GM18517 (cell line): Measurements from ENCODE around the gene TGIF2.

Experiments
- ATAC-seq: cut with Tn5 transposase; IDR thresholded peaks from one replicate; pipeline ENCODE4 v1.9.1; 2021; ENCODE audit warnings: mild to moderate bottlenecking, moderate library complexity; ENCODE audit not compliant: unreplicated experiment

The TGIF2 gene

GRCh38 chr20:36574366-36575135 is 1.2 kb downstream of the TGIF2 start:
- no peak for ATAC-seq

GRCh38 chr20:36576081-36576445 is 2.7 kb downstream of the TGIF2 start:
- ATAC-seq, result no peak

- no peak for ATAC-seq
Observed at GRCh38 chr20:36578356-36579041, 5.1 kb downstream of the TGIF2 start.

- no peak for ATAC-seq
Observed at GRCh38 chr20:36579996-36580545, 6.7 kb downstream of the TGIF2 start.

- no peak for ATAC-seq
Observed at GRCh38 chr20:36582322-36582721, 8.9 kb downstream of the TGIF2 start.

GRCh38 chr20:36582821-36583220 is 9.4 kb downstream of the TGIF2 start:
- ATAC-seq, result no peak

- no peak for ATAC-seq
Observed at GRCh38 chr20:36584018-36584481, 10.7 kb downstream of the TGIF2 start.

GRCh38 chr20:36585410-36586125 is 12.2 kb downstream of the TGIF2 start:
- no peak for ATAC-seq

- ATAC-seq, result no peak
Observed at GRCh38 chr20:36587388-36588070, 14.1 kb downstream of the TGIF2 start.

GRCh38 chr20:36591281-36591680 is 17.9 kb downstream of the TGIF2 start:
- ATAC-seq, result no peak

GRCh38 chr20:36591854-36592641 is 18.7 kb downstream of the TGIF2 start:
- ATAC-seq, result no peak

- no peak for ATAC-seq
Observed at GRCh38 chr20:36593347-36593929, 20.0 kb downstream of the TGIF2 start.

GRCh38 chr20:36599912-36600345 is 26.5 kb downstream of the TGIF2 start:
- no peak for ATAC-seq

- ATAC-seq, result no peak
Observed at GRCh38 chr20:36601540-36601939, 28.1 kb downstream of the TGIF2 start.

- ATAC-seq, result peak; percentile 35
Observed at GRCh38 chr20:36604952-36605398, 31.6 kb downstream of the TGIF2 start.

- peak; percentile 88 for ATAC-seq
Observed at GRCh38 chr20:36605399-36606157, 32.2 kb downstream of the TGIF2 start, which contains the start of gene RAB5IF. RAB5IF (plus strand) TSS chr20:36605779; CDS start chr20:36605952, 173 bp downstream.

GRCh38 chr20:36606158-36607066 is 33.0 kb downstream of the TGIF2 start:
- ATAC-seq, result peak; percentile 12
